DLD1 (cell line): ENCODE measurements around the gene CCR5AS.

Source experiments
- in situ Hi-C: cut with HindIII; loops from 2 replicates; pipeline ENCODE4 v1.10.0; 2017; ENCODE audit warnings: low sequenced_read_pairs

The CCR5AS gene

GRCh38 chr3:46383211-46383950, 23.5 kb downstream of the CCR5AS start:
- in situ Hi-C loops, result no loop called here

DNA sequence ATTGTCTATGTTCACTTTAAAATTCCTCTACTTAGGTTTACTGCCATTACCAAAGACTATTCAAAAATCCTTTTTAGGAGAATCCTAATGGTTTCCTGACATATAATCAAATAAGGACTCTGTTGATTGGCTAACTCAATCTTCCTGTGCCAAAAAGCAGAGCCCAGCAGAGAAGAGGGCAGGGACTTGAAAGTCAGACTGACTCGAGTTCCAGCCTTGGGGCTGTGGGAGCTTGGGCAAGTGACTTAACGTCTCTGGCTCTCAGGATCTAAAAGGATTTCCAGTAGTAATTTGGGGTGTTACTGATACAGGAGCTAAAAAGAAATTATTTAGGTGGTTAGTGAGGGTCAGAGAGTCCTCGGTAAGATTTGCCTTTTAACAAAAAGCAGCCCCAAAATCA, 25.2 kb downstream of the CCR5AS start:
- in situ Hi-C loops, result no loop called here

DNA sequence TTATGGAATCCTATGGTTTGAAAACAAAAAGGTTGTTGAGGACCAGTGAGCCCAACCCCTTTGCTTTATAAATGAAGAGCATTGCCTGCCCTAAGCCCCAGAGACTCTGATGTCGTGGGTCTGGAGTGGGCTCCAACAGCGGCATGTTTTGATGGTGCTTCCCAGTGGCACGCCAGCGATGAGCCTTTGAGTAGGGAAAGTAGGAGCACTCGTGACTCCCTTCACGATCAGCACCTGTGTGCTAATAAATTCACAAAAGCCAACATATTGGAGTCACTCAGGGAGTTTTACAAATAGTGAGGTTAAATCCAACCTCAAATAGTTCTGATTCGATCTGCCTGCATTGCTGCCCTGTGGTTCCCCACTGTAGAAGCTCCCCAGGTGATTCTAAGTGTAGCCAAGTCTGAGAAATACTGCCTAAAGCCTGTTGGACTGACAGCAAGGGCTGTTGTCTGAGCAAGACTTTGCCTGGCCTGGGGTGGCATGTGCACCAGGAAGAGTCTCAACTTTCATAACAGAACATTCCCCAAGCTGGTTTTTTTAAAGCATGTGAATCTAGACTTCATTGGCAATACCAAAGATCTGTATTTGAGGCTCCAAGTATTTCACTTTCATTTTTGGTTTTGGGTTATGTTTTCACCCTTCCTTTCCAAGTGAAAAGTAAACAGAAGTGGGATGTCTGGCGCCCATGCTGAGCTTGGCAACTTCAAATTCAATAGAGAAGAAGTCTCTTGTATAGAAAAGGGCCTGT, 26.2 kb downstream of the CCR5AS start:
- in situ Hi-C loops, result no loop called here

- in situ Hi-C loops, result no loop called here
These were observed 28.4 kb downstream of the CCR5AS start for GRCh38 chr3:46378426-46378942.

- in situ Hi-C loops, result no loop called here
These were observed 31.1 kb downstream of the CCR5AS start for GRCh38 chr3:46375814-46376213.

GRCh38 chr3:46375218-46375617, 31.6 kb downstream of the CCR5AS start:
- in situ Hi-C loops, result no loop called here

DNA sequence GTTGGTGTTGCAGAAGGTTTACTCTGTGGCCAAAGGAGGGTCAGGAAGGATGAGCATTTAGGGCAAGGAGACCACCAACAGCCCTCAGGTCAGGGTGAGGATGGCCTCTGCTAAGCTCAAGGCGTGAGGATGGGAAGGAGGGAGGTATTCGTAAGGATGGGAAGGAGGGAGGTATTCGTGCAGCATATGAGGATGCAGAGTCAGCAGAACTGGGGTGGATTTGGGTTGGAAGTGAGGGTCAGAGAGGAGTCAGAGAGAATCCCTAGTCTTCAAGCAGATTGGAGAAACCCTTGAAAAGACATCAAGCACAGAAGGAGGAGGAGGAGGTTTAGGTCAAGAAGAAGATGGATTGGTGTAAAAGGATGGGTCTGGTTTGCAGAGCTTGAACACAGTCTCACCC, 32.1 kb downstream of the CCR5AS start:
- in situ Hi-C loops, result loop anchor here (25.0 kb wide), 1 partner anchor 287 kb away; no protein-coding TSS in a partner anchor

DNA sequence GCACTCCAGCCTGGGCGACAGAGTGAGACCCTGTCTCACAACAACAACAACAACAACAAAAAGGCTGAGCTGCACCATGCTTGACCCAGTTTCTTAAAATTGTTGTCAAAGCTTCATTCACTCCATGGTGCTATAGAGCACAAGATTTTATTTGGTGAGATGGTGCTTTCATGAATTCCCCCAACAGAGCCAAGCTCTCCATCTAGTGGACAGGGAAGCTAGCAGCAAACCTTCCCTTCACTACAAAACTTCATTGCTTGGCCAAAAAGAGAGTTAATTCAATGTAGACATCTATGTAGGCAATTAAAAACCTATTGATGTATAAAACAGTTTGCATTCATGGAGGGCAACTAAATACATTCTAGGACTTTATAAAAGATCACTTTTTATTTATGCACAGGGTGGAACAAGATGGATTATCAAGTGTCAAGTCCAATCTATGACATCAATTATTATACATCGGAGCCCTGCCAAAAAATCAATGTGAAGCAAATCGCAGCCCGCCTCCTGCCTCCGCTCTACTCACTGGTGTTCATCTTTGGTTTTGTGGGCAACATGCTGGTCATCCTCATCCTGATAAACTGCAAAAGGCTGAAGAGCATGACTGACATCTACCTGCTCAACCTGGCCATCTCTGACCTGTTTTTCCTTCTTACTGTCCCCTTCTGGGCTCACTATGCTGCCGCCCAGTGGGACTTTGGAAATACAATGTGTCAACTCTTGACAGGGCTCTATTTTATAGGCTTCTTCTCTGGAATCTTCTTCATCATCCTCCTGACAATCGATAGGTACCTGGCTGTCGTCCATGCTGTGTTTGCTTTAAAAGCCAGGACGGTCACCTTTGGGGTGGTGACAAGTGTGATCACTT, 34.1 kb downstream of the CCR5AS start:
- in situ Hi-C loops, result loop anchor here (25.0 kb wide), 1 partner anchor 285 kb away; no protein-coding TSS in a partner anchor

DNA sequence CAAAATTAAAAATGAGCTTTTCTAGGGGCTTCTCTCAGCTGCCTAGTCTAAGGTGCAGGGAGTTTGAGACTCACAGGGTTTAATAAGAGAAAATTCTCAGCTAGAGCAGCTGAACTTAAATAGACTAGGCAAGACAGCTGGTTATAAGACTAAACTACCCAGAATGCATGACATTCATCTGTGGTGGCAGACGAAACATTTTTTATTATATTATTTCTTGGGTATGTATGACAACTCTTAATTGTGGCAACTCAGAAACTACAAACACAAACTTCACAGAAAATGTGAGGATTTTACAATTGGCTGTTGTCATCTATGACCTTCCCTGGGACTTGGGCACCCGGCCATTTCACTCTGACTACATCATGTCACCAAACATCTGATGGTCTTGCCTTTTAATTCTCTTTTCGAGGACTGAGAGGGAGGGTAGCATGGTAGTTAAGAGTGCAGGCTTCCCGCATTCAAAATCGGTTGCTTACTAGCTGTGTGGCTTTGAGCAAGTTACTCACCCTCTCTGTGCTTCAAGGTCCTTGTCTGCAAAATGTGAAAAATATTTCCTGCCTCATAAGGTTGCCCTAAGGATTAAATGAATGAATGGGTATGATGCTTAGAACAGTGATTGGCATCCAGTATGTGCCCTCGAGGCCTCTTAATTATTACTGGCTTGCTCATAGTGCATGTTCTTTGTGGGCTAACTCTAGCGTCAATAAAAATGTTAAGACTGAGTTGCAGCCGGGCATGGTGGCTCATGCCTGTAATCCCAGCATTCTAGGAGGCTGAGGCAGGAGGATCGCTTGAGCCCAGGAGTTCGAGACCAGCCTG, 35.1 kb downstream of the CCR5AS start:
- in situ Hi-C loops, result loop anchor here (25.0 kb wide), 1 partner anchor 284 kb away; no protein-coding TSS in a partner anchor

DNA sequence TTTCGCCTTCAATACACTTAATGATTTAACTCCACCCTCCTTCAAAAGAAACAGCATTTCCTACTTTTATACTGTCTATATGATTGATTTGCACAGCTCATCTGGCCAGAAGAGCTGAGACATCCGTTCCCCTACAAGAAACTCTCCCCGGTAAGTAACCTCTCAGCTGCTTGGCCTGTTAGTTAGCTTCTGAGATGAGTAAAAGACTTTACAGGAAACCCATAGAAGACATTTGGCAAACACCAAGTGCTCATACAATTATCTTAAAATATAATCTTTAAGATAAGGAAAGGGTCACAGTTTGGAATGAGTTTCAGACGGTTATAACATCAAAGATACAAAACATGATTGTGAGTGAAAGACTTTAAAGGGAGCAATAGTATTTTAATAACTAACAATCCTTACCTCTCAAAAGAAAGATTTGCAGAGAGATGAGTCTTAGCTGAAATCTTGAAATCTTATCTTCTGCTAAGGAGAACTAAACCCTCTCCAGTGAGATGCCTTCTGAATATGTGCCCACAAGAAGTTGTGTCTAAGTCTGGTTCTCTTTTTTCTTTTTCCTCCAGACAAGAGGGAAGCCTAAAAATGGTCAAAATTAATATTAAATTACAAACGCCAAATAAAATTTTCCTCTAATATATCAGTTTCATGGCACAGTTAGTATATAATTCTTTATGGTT, 35.9 kb downstream of the CCR5AS start, which contains the start of gene CCR5:
CCR5 (plus strand) TSS at position 108 of the 680 bp plus-strand sequence. CDS start 1,957 bp downstream, outside the sequence.
- in situ Hi-C loops, result loop anchor here (25.0 kb wide), 1 partner anchor 284 kb away; no protein-coding TSS in a partner anchor

GRCh38 chr3:46369675-46370132, 37.2 kb downstream of the CCR5AS start:
- in situ Hi-C loops, result loop anchor here (25.0 kb wide), 1 partner anchor 282 kb away; no protein-coding TSS in a partner anchor

DNA sequence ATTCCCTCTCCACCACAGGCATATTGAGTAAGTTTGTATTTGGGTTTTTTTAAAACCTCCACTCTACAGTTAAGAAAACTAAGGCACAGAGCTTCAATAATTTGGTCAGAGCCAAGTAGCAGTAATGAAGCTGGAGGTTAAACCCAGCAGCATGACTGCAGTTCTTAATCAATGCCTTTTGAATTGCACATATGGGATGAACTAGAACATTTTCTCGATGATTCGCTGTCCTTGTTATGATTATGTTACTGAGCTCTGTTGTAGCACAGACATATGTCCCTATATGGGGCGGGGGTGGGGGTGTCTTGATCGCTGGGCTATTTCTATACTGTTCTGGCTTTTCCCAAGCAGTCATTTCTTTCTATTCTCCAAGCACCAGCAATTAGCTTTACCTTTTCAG, 37.7 kb downstream of the CCR5AS start:
- in situ Hi-C loops, result loop anchor here (25.0 kb wide), 1 partner anchor 282 kb away; no protein-coding TSS in a partner anchor

DNA sequence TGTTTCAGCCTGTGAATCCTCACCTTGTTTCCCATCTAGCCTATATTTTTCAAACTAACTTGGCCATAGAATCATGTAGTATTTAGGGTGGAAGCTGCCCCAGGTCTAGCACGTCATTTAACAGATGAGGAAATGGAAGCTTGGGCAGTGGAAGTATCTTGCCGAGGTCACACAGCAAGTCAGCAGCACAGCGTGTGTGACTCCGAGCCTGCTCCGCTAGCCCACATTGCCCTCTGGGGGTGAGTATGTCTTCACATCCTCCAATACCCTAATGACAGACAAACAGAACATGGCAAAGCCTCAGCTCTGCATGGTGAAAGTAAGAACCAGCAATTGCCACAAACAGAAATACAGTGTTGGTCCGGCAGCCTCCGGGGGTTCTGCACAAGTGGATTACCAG, 38.3 kb downstream of the CCR5AS start:
- in situ Hi-C loops, result loop anchor here (25.0 kb wide), 1 partner anchor 281 kb away; no protein-coding TSS in a partner anchor

DNA sequence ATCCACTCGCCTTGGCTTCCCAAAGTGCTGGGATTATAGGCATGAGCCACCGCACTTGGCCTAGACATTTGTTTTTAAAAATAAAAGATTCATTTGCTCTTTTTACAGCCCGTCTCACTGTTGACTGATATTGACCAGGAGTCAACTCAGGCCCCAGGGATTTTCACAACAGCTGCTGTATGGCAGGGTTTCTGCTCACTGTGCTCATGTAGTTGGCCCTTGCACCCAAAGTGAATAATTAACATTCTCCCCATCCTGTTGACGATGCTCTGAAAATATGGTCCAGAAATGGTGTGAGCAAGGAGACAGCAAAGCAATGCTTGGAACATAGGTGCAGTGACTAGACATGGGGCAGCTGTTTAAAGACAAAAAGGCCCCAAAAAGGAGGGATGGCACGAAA, 39.1 kb downstream of the CCR5AS start:
- in situ Hi-C loops, result loop anchor here (25.0 kb wide), 1 partner anchor 281 kb away; no protein-coding TSS in a partner anchor

GRCh38 chr3:46365737-46366524, 40.9 kb downstream of the CCR5AS start:
- in situ Hi-C loops, result loop anchor here (25.0 kb wide), 1 partner anchor 279 kb away; no protein-coding TSS in a partner anchor

- in situ Hi-C loops, result loop anchor here (25.0 kb wide), 1 partner anchor 278 kb away; no protein-coding TSS in a partner anchor
These were observed 41.8 kb downstream of the CCR5AS start for GRCh38 chr3:46365041-46365440.

- in situ Hi-C loops, result loop anchor here (25.0 kb wide), 1 partner anchor 274 kb away; no protein-coding TSS in a partner anchor
These were observed 45.2 kb downstream of the CCR5AS start for GRCh38 chr3:46361408-46362283.
